ENCODE results near the gene HIVEP2.

Gene HIVEP2

GRCh38 chr6:142857233-142857761, 87.7 kb downstream of the HIVEP2 start:
- no peak for DNase-seq

GRCh38 chr6:142856624-142857232, 88.2 kb downstream of the HIVEP2 start:
- DNase-seq: no peak

- DNase-seq: no peak
Observed at GRCh38 chr6:142855893-142856623, 88.9 kb downstream of the HIVEP2 start.

GRCh38 chr6:142854589-142855488, 90.1 kb downstream of the HIVEP2 start:
- DNase-seq: no peak

GRCh38 chr6:142853244-142854180, 91.5 kb downstream of the HIVEP2 start:
- no peak for DNase-seq

GRCh38 chr6:142851601-142852000, 93.4 kb downstream of the HIVEP2 start:
- no peak for DNase-seq

- DNase-seq: no peak
Observed at GRCh38 chr6:142850679-142851423, 94.1 kb downstream of the HIVEP2 start.

- DNase-seq: no peak
Observed at GRCh38 chr6:142848976-142849375, 96.0 kb downstream of the HIVEP2 start.

- DNase-seq: no peak
Observed at GRCh38 chr6:142848156-142848555, 96.8 kb downstream of the HIVEP2 start.

- no peak for DNase-seq
Observed at GRCh38 chr6:142846883-142847287, 98.1 kb downstream of the HIVEP2 start.

- no peak for DNase-seq
Observed at GRCh38 chr6:142846459-142846831, 98.5 kb downstream of the HIVEP2 start.

GRCh38 chr6:142845624-142846458, 99.1 kb downstream of the HIVEP2 start:
- no peak for DNase-seq

- DNase-seq: no peak
Observed at GRCh38 chr6:142845143-142845571, 99.8 kb downstream of the HIVEP2 start.

- no peak for DNase-seq
Observed at GRCh38 chr6:142844065-142844755, 100.8 kb downstream of the HIVEP2 start.

- DNase-seq: no peak
Observed at GRCh38 chr6:142843361-142843760, 101.6 kb downstream of the HIVEP2 start.

- no peak for DNase-seq
Observed at GRCh38 chr6:142842418-142843261, 102.3 kb downstream of the HIVEP2 start.

- DNase-seq: no peak
Observed at GRCh38 chr6:142841915-142842314, 103.1 kb downstream of the HIVEP2 start.

- no peak for DNase-seq
Observed at GRCh38 chr6:142839686-142840040, 105.3 kb downstream of the HIVEP2 start.

Data from GDM1 (cell line).